Breast epithelium (tissue), 3 donors: ENCODE data around the gene ELMO1.

Source experiments
- POLR2A ChIP-seq: fragments of 450-650 bp; IDR thresholded peaks from one replicate; pipeline ENCODE4 v1.6.1; 2016; ENCODE audit warnings: antibody characterized with exemption, mild to moderate bottlenecking, moderate library complexity
- TF ChIP-seq, protein P1 (sequence below), 3 donors: fragments of 450-650 bp; IDR thresholded peaks; one replicate each; pipeline ENCODE4 v1.5.1; 2016 to 2017; ENCODE audit warnings: antibody characterized with exemption in 3 of 3, mild to moderate bottlenecking in 3 of 3, moderate library complexity in 3 of 3

DNA sequence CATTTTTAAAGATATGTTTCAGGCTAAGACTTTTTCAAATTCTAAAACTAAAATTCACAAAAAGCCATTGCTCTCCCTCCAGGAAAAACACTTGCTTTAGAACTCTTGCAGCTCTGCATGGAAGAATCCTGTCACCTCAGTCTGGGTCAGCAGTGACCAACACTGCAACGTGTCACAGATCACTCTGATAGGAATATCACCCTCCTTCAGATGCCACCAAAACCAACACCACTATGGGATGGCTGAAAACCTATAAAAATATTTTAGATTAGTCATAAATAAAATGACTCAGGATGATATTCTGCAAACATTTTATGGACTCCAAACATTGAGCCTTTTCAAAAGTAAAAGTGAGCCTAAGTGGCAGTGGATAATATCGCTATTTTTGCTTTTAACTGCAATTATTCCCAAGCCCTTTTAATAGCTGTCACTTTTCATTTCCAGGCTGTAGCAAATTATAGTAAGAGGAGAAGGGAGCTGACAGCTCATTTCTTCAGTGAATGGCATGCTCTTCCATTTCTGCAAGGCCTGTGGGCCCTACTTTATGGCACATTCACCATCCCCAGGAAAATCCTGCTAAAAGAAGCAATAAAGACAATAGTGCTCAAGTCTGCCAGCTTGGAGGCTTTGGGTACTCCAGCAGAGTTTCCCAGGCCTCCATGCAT, 21.3 kb downstream of the ELMO1 start:
- TF ChIP-seq, protein P1, sequence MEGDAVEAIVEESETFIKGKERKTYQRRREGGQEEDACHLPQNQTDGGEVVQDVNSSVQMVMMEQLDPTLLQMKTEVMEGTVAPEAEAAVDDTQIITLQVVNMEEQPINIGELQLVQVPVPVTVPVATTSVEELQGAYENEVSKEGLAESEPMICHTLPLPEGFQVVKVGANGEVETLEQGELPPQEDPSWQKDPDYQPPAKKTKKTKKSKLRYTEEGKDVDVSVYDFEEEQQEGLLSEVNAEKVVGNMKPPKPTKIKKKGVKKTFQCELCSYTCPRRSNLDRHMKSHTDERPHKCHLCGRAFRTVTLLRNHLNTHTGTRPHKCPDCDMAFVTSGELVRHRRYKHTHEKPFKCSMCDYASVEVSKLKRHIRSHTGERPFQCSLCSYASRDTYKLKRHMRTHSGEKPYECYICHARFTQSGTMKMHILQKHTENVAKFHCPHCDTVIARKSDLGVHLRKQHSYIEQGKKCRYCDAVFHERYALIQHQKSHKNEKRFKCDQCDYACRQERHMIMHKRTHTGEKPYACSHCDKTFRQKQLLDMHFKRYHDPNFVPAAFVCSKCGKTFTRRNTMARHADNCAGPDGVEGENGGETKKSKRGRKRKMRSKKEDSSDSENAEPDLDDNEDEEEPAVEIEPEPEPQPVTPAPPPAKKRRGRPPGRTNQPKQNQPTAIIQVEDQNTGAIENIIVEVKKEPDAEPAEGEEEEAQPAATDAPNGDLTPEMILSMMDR (IDR thresholded peaks at IDR 0.05) = no peak
- no peak for TF ChIP-seq POLR2A
